ENCODE measurements around the gene AK4. TPM values are rescaled to one million over a fixed set of nuclear protein-coding genes. Genes with fewer than 3 reads are reported as not detected.
A peak's percentile ranks its signal among the peaks of the same experiment; 100 is the strongest.

The AK4 gene
- total RNA-seq, 4 donors from 2014 or later: 7.8 to 13.9 (median 9.8) TPM

DNA sequence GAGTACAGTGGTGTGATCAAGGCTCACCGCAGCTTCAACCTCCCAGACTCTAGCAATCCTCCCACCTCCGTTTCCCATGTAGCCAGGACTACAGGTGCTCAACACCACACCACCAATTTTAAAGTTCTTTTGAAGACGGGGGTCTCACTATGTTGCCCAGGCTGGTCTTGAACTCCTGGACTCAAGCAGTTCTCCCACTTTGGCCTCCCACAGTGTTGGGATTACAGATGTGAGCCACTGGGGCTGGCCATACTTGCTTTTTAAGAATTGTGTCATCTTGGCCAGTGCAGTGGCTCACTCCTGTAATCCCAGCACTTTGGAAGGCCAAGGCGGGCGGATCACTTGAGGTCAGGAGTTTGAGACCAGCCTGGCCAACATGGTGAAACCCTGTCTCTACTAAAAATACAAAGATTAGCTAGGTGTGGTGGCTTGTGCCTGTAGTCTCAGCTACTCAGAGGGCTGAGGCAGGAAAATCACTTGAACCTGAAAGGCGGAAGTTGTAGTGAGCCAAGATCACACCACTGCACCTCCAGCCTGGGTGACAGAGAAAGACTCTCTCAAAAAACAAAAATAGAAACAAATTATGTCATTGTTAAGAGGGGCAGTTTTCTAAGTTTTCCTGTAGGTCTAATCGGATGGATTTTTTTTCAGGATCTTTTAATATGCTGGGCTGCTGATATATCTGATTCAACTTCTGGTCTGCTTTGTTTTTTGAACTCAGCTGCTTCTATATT lies 18.7 kb downstream of the AK4 start:
- intact Hi-C loops (cut with DNase I): no loop called here
- Histone ChIP-seq H3K27me3 (no peaks in the 10 kb centered on the region), H3K9me3 (no peaks in the 10 kb centered on the region), H3K4me3 (replicated peaks in 1 of 3) (no peak overlapping the region), H3K27ac (no peak overlapping the region), H3K4me1 (no peaks in the 10 kb centered on the region), H3K36me3 (no peaks in the 10 kb centered on the region)
- TF ChIP-seq CTCF (IDR thresholded peaks at IDR 0.05) (no peak), POLR2A (IDR thresholded peaks at IDR 0.05) (no peak)
- no peak for DNase-seq
- 92 to 93% methylated on average over 7 of the region's 7 CpGs for WGBS, 2 donors

GRCh38 chr1:65167586-65168242 lies 19.7 kb downstream of the AK4 start:
- H3K9me3 ChIP-seq: no peaks in the 10 kb centered on the region
- no peaks in the 10 kb centered on the region for H3K36me3 ChIP-seq
- H3K4me1 ChIP-seq: no peaks in the 10 kb centered on the region
- no peak overlapping the region for H3K4me3 ChIP-seq (replicated peaks in 1 of 3)
- intact Hi-C loops (cut with DNase I): no loop called here
- H3K27ac ChIP-seq: no peak overlapping the region
- TF ChIP-seq CTCF (IDR thresholded peaks at IDR 0.05): no peak
- no peak for TF ChIP-seq POLR2A (IDR thresholded peaks at IDR 0.05)
- H3K27me3 ChIP-seq: no peaks in the 10 kb centered on the region
- WGBS, 2 donors: 89 to 98% methylated on average over 5 of the region's 5 CpGs
- no peak for DNase-seq

DNA sequence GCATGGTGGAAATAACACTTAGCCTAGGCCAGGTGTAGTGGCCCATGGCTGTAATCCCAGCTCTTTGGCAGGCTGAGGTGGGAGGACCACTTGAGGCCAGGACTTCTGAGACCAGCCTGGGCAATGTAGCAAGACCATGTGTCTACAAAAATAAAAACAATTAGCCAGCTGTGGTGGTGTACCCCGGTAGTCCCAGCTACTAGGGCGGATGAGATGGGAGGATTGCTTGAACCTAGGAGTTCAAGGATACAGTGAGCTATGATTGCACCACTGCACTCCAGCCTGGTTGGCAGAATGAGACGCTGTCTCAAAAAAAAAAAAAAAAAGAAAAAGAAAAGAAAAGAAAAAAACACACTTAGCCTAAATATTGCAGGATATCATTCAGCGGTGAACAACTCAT lies 20.9 kb downstream of the AK4 start:
- TF ChIP-seq CTCF (IDR thresholded peaks at IDR 0.05) (no peak), POLR2A (IDR thresholded peaks at IDR 0.05) (no peak)
- no peak overlapping the region for H3K27ac ChIP-seq
- H3K36me3 ChIP-seq: no peaks in the 10 kb centered on the region
- intact Hi-C loops (cut with DNase I): no loop called here
- no peaks in the 10 kb centered on the region for H3K27me3 ChIP-seq
- WGBS, 2 donors: 78 to 92% methylated on average over 4 of the region's 4 CpGs
- H3K4me3 ChIP-seq (replicated peaks in 1 of 3): no peak overlapping the region
- no peak for DNase-seq
- H3K9me3 ChIP-seq: no peaks in the 10 kb centered on the region
- no peaks in the 10 kb centered on the region for H3K4me1 ChIP-seq

- no peaks in the 10 kb centered on the region for H3K9me3 ChIP-seq
- no peak overlapping the region for H3K27ac ChIP-seq
- no peak overlapping the region for H3K4me3 ChIP-seq (replicated peaks in 1 of 3)
- DNase-seq: peak; percentile 9 to 12
- TF ChIP-seq CTCF (IDR thresholded peaks at IDR 0.05) (no peak), POLR2A (IDR thresholded peaks at IDR 0.05) (peak in 1 of 2 donors; percentile 5)
- WGBS, 2 donors: 73 to 75% methylated on average over 10 of the region's 10 CpGs
- H3K27me3 ChIP-seq: no peaks in the 10 kb centered on the region
- H3K36me3 ChIP-seq: no peaks in the 10 kb centered on the region
- intact Hi-C loops (cut with DNase I): no loop called here
- no peaks in the 10 kb centered on the region for H3K4me1 ChIP-seq
Observed at GRCh38 chr1:65170511-65171142, 22.6 kb downstream of the AK4 start.
